BJ (cell line): ENCODE measurements around the gene CADM2. TPM values are rescaled to one million over a fixed set of nuclear protein-coding genes. Genes with fewer than 3 reads are reported as not detected.

Experiments
- CTCF ChIA-PET: fragments of 350-600 bp; formaldehyde crosslinking; extraction: SDS; loops from one replicate; lab custom pipeline; 2021; ENCODE audit warnings: antibody characterized with exemption, inconsistent platforms; lab: Yijun Ruan, JAX
- POLR2A ChIA-PET: fragments of 300-600 bp; sonication (Branson Sonifier 250); formaldehyde crosslinking; extraction: SDS; loops from one replicate; lab custom pipeline; 2021; ENCODE audit warnings: antibody characterized with exemption; lab: Charles Lee
- DNase-seq: peaks from one replicate; pipeline ENCODE4 v3.0.0-alpha.2; 2011; ENCODE audit warnings: low read depth
- H3K27me3 ChIP-seq: 2 replicates; pipeline ENCODE4 v1.6.0; 2011; ENCODE audit warnings: low read length; ENCODE audit not compliant: control insufficient read depth, insufficient read depth
- H3K36me3 ChIP-seq: 2 replicates; pipeline ENCODE4 v1.5.1; 2011; ENCODE audit warnings: low read length; ENCODE audit not compliant: control insufficient read depth, insufficient read depth
- H3K4me3 ChIP-seq: 2 replicates; pipeline ENCODE4 v1.5.1; 2011; ENCODE audit warnings: low read depth, mild to moderate bottlenecking, control low read depth, low read length
- polyA plus RNA-seq: library from polyadenylated mRNA; depleted of rRNA; stranded (reverse); fragments of >200 nt; gene quantifications from 2 replicates; pipeline ENCODE4 v1.2.3, GENCODE V29; 2011
- TF ChIP-seq, protein P1 (sequence below): IDR thresholded peaks from 2 replicates; pipeline ENCODE4 v1.5.1; 2011; ENCODE audit warnings: low read depth, mild to moderate bottlenecking, control low read depth, inconsistent platforms, low read length, moderate library complexity; ENCODE audit not compliant: insufficient read depth

The CADM2 gene
- polyA plus RNA-seq, 1 experiment, result not detected

GRCh38 chr3:85377115-85377514 is 418.3 kb downstream of the CADM2 start:
- H3K4me3 ChIP-seq, result no peak overlapping the region
- no peak for DNase-seq
- TF ChIP-seq, protein P1, sequence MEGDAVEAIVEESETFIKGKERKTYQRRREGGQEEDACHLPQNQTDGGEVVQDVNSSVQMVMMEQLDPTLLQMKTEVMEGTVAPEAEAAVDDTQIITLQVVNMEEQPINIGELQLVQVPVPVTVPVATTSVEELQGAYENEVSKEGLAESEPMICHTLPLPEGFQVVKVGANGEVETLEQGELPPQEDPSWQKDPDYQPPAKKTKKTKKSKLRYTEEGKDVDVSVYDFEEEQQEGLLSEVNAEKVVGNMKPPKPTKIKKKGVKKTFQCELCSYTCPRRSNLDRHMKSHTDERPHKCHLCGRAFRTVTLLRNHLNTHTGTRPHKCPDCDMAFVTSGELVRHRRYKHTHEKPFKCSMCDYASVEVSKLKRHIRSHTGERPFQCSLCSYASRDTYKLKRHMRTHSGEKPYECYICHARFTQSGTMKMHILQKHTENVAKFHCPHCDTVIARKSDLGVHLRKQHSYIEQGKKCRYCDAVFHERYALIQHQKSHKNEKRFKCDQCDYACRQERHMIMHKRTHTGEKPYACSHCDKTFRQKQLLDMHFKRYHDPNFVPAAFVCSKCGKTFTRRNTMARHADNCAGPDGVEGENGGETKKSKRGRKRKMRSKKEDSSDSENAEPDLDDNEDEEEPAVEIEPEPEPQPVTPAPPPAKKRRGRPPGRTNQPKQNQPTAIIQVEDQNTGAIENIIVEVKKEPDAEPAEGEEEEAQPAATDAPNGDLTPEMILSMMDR, result no peak
- ChIA-PET CTCF (no interaction called here), POLR2A (no interaction called here)
- no peaks in the 10 kb centered on the region for H3K27me3 ChIP-seq
- no peaks in the 10 kb centered on the region for H3K36me3 ChIP-seq

DNA sequence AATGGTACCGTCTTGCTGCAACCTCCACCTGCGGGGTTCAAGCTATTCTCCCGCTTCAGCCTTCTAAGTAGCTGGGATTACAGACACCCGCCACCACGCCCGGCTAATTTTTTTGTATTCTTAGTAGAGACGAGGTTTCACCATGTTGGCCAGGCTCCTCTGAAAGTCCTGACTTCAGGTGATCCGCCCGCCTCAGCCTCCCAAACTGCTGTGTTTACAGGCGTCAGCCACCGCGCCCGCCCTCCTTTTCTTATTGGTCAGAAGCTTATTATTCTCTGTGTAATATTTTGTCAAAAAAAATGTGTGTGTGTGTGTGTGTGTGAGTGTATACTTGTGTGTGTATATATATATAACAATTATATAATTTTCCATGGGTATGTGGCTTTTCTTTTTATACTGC is 425.6 kb downstream of the CADM2 start:
- Histone ChIP-seq H3K36me3 (no peaks in the 10 kb centered on the region), H3K4me3 (no peak overlapping the region), H3K27me3 (no peaks in the 10 kb centered on the region)
- POLR2A ChIA-PET, result no interaction called here
- no peak for DNase-seq
- CTCF ChIA-PET, result interaction anchor here (0.7 kb wide), 1 partner anchor 8 kb away, joined by 3 read pairs; no protein-coding TSS in a partner anchor
- TF ChIP-seq, protein P1, result no peak

DNA sequence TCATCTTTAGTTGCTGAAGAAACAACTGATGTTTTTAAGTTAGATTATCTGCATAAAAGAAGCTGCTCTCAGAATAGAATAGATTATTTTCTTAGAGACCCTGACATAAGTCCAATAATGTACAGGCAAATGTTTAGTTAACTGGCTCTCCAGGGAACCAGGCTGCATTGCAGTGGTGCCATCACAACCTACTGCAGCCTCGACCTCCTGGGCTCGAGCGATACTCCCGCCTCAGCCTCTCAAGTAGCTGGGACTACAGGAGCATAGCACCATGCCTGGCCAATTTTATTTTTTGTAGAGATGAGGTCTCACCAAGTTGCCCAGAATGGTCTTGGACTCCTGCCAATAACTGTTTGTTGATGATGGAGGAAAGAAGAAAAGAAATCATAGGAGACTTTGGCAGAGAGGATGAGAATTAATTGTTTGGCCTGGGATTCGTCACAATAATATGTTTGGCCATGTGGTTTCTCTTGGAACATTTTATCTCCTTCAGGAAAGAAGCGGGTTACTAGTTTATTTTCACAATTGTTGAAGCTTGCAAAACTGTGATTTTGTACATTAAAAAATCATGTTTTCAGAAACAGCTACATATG is 429.2 kb downstream of the CADM2 start:
- TF ChIP-seq, protein P1, result no peak
- CTCF ChIA-PET, result no interaction called here
- no peak for DNase-seq
- H3K4me3 ChIP-seq, result no peak overlapping the region
- no peaks in the 10 kb centered on the region for H3K36me3 ChIP-seq
- POLR2A ChIA-PET, result no interaction called here
- H3K27me3 ChIP-seq, result no peaks in the 10 kb centered on the region

GRCh38 chr3:85394424-85394823 is 435.6 kb downstream of the CADM2 start:
- CTCF ChIA-PET, result no interaction called here
- no peak for DNase-seq
- Histone ChIP-seq H3K4me3 (no peak overlapping the region), H3K27me3 (no peaks in the 10 kb centered on the region), H3K36me3 (no peaks in the 10 kb centered on the region)
- POLR2A ChIA-PET, result no interaction called here
- TF ChIP-seq, protein P1, result no peak

GRCh38 chr3:85397434-85397833 is 438.6 kb downstream of the CADM2 start:
- no peak for DNase-seq
- TF ChIP-seq, protein P1, result no peak
- CTCF ChIA-PET, result no interaction called here
- POLR2A ChIA-PET, result no interaction called here
- Histone ChIP-seq H3K4me3 (no peak overlapping the region), H3K36me3 (no peaks in the 10 kb centered on the region), H3K27me3 (no peaks in the 10 kb centered on the region)
